T follicular helper cell (primary cell): ENCODE data around the gene SUFU.

ENCODE experiments used
- DNase-seq: peaks from one replicate; pipeline ENCODE4 v3.0.0-alpha.2; 2020; ENCODE audit warnings: low read depth

The SUFU gene

DNA sequence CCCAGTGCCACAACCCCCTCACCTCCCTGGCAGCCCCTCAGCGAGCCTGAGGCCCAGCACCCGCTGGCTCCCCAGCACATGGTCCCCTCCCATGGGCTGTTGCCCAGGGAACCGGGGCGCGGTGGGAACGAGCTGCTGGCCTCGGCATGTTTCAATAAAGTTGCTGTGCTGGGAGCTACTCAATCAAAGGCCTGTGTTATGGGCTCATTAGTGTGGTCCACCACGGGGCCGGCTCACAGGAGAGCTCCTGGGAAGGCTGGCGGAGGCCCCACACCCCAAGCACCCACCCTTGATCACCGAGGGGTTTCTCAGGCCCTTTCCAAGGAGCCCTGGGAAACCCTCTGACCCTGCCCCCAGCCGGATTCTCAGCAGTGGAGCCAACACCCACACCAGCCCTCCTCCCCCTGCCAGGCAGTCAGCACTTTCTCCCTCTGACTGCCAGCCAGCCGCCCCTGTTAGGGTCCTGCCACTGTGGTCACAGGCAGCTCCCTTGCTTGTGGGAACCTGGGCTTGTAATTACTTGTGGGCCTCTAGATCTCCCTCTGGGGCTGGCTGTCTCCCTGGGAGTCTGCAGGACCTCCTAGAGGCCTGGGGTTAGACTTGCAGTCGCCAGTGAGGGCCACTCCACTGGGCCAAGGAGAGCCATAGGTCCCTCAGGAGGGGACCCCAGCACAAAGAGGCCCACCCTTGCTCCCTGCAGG is 115.7 kb downstream of the SUFU start:
- no peak for DNase-seq

- no peak for DNase-seq
Measured at GRCh38 chr10:102620138-102620590, 116.4 kb downstream of the SUFU start.

DNA sequence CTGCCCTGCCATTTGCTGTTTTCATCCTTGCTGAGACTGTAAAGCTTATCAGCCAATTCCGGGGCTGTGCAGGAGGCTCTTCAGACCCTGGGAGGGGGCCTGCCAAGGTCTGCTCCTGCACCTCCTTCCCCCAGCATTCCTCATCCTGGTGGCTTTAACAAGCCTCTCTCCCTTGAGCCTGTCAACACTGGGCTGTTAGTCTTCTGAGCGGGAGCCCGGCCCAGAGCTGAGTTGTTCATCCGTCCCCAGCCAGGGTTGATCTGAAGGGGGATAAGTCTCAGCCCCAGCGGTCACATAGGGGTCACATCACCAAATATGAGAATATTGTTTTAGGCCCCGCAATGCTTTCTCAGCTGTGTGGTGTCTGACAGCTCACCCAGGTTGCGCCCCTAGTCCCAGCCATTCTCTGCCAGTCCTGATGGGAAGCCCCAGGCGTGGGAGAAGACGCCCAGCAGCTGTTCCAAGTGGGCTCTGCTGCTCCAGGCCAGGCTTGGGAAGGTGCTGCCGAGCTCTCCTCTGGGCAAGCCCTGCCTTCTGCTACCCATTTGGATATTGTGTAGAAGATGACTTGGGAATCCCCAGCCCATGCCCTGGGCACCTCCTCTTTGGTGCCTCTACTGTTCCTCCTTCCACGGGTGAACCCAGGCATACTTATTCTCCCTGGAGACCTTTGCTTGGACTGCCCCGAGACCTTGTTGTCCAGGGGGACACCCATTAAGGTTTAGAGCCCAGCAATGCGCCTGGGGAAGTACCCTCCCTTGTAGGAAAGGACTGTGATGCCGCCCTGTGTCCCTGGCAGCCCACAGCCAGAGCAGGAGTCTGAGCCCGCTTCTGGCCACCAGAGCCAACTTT is 117.0 kb downstream of the SUFU start:
- no peak for DNase-seq

DNA sequence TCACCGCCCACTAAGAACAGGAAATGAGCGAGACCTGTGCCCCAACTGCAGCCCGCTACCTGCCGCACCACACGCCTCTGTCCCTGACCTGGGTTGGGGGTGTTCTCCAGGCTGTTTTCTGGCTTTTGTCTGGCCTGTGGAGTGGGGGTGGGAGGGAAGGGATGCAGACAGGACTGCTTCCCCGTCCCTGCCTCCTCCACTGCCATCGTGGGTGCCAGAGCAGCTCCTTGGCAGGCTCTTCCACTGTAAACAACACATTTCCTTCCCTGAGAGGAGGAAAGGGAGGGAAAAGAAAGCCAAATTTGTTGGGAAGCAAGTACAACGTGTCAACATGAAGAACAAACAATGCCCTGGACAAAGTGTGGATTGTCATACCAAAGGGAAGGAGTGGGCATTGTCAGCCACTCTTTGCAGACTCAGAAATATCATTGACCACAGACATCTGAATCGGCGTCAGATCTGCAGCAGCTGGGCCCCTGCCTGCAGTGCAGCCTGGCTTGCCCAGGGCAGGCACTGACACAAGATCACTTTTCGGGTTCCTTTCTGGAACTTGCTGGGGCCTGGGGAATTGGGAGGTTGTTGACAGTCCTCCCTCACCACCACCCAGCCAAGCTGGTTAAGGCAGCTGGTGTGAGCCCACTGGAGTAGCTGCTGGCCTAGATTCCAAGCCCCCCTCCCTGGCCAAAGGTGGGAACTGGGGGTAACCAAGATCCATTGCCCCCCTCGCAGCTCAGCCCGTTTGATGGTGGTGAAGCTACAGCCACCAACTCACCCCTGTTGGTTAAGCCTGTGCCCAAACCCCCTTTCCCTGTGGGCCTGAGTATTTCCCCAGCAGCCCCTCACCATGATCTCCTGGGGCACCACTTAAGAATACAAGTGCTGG is 117.9 kb downstream of the SUFU start:
- DNase-seq = no peak

DNA sequence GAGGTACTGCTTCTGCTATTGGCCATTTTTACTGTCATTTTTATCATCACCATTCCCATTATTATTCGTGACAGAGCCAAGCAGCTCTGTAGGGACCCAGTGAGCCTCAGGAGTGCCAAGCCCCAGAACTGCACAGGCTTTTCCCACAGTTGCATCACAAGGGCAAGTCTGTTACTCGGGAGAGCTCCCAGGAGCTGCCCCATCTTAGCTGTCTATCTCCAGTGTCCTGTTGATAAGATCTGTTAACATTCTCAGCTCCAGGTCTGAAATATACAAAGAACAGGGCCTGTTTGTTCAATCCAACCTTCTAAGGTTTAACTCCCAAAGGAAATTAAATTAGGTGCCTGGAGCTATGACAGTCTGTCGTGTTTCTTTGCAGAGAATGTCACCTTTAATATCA is 120.3 kb downstream of the SUFU start:
- DNase-seq = no peak

GRCh38 chr10:102624751-102625645 is 121.2 kb downstream of the SUFU start:
- DNase-seq = no peak

DNA sequence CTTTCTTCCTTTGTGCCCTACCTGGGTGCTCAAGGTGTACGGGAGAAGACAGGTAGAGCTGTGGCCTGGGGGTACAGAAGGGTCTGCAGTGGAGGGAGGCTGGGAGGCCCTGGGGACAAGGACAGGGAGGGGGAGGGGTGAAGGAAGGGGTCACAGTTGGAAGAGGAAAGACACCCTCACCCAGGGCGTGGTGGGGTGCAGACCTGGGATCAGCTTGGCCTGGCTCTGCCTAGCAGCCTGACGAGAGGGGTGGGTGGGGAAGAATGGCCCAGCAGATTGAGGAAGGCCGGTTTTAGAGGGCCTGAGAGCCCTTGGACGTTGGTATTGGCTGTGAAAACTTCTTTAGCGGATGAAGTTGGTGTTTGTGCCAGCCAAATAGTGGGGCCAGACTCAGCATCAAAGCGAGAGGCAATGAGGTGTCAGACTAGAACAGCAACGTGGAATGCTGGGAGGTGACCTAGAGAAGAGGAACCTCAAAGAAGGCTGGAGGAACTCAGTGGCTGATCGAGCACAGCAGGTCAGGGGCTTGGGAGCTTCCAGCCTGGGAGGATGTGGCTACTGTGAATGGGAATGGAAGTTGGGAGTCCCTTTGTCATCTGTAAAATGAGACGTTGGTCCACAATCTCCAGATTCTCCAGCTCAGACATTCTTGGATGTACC is 122.4 kb downstream of the SUFU start:
- DNase-seq = no peak

DNA sequence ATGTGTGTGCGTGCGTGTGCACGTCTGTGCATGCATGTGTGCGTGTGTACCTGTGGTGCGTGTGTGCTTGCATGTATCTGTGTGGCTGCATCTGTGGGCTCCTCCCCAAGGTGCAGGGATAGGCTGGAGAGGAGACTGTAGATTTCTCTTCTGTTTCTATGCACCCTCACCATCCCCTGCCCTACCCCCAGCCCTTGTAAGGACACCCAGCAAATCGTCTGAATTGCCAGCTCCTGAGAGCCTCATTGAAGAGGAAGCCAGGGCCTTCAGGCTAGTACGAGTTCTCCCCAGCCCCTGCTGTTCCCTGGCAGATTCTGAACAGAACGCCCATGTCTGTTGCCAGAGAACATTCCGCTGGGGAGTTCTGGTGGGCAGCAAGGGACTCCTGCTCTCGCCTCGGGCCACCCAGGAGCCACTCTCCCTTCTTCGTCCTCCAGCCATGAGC is 123.5 kb downstream of the SUFU start:
- DNase-seq = no peak

DNA sequence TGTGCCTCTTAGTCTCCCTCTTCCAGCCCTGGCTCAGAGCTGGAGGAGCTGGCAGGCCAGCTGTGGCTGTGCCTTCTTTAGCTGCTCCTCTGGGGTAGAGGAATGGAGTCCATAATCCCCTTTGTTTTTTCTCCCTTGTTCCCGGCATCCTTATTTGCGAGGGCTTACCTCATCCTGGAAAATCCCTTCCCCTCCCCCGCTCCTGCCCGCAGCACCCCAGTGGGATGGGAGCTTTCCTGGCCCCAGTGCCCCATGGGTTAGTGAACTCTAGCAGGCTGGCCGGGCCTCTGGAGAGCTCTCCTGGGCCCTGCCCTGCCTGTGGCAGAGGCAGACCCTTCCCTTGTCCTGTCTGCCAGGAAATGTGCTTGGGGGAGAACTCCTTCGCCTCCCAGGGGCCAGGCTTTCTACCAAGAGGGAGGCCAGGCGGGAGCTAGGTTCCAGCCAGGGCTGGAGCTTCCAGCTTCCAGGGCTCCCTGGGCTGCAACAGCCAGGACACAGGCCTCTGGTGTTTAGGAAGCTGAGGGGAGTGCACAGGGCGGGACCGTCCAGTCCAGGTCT is 124.0 kb downstream of the SUFU start:
- no peak for DNase-seq

DNA sequence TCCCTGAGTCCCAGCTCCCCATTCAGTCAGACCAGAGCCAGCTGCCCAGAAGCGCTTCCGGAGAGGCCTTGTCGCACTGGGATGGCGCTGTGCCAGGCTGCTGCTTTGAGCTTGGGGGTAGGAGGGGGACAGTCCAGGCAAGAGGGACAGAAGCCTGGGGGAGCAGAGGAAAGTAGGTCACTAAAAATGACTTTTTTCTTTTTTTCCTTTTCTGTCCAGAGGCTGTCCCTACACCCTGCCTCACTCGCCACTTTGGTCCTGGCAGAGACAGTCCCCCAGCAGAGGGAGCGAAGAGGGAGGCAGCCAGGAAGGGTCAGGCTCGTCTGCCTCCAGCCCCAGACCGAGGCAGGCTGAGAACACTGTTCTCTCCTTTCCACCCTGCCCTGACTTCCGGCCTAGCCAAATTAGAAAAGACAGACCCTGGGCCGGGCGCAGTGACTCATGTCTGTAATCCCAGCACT is 124.7 kb downstream of the SUFU start:
- DNase-seq = no peak

GRCh38 chr10:102629661-102630614 is 126.2 kb downstream of the SUFU start:
- DNase-seq = no peak

GRCh38 chr10:102630663-102631062 is 126.9 kb downstream of the SUFU start:
- no peak for DNase-seq

GRCh38 chr10:102631525-102632393 is 128.0 kb downstream of the SUFU start:
- DNase-seq = no peak

DNA sequence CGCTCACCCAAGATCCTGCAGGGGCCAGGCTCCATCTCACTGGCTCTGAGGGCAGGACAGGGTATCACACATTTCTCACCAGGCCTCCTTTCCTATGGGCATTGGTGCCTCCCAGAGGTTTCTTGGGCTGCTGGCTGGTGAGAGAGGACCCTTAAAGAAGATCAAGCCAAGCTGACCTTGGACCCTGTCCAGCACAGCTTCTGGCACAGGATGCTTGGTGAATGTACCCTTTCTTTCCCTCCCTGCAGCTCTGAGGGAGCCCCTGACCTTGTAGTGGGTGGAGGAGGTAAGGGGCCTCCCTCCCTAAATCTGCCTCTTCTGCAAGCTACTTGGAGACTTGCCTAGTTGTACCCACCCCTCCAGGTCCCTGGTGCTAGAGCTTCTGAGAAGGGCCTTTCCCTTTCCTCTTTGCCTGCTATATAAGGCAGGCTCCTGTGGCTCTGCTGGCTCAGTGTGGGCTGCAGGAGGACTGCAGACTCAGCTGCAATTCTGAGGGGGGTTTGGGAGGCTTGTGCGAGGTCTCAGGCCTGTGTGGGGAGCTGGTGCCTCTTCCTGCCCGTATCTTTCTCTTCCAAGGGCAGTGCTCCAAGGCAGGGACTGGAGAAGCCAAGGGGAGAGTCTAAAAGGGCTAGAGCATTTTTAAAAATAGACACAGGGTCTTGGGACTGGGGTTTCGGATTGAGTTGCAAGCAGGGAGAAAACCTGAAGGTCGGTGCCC is 128.8 kb downstream of the SUFU start:
- DNase-seq = no peak

DNA sequence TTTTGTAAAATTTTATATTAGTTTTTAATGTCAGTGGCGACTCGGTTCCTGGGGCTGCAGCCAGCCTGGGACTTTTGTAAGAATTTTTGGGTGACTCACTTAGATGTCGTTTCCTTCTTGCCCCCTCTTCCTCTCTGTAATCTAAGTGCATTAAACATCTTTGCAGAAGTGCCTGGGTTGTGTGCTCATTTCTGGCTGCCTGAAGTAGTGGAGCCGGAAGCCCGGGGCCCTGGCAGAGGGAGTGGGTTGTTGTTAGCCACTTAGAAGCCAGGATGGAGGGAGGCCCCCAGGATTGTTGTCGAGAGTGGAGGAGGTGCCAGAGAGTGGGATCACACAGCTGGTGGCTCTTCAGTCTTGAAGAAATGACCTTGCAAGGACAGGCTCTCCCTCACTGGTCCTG is 129.5 kb downstream of the SUFU start:
- no peak for DNase-seq

DNA sequence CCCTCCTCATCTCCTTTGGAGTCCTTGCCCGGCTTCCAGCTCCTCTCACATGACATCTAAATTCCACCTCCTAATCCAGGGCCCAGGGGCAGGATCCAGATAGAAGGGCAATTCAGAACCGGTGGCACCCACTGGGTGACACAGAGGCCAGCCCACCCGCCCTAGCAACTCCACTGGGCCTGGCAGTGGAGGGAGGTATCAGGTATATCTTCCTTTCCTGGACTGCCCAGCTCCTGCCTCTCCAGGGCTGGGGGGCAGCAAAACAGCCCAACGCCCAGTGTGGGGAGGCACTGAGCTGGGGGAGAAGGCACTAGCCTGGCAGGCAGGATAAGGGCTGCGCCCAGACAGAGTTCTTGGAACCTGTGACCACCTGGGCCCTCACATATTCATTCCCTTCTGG is 130.1 kb downstream of the SUFU start:
- DNase-seq = no peak

GRCh38 chr10:102634686-102635085 is 130.9 kb downstream of the SUFU start:
- DNase-seq = no peak
